GM18868 (cell line): ENCODE measurements around the gene CHP1.
"Not testable (repeated sequence)": the region's sequence is repeated elsewhere in the genome, so short reads cannot be mapped to it uniquely, and the experiment has no call there.

Source experiments
- ATAC-seq: cut with Tn5 transposase; IDR thresholded peaks from one replicate; pipeline ENCODE4 v1.9.1; 2021; ENCODE audit warnings: mild to moderate bottlenecking, moderate library complexity; ENCODE audit not compliant: unreplicated experiment

CHP1 gene

GRCh38 chr15:41230650-41231421 lies at the start of gene CHP1, which contains the start of gene EXD1:
Gene CHP1 (plus strand): TSS chr15:41231268. CDS start chr15:41231383, 115 bp downstream.
Gene EXD1 (minus strand): TSS chr15:41230757. CDS start chr15:41226575, 4,182 bp downstream.
- peak; percentile 93 for ATAC-seq

GRCh38 chr15:41182266-41182665 lies 48.8 kb upstream of the CHP1 start:
- ATAC-seq: no peak

- no peak for ATAC-seq
Observed at GRCh38 chr15:41183581-41183980, 47.5 kb upstream of the CHP1 start.

GRCh38 chr15:41194444-41194843 lies 36.6 kb upstream of the CHP1 start:
- ATAC-seq: no peak

GRCh38 chr15:41199470-41199869 lies 31.6 kb upstream of the CHP1 start:
- ATAC-seq: no peak

- no peak for ATAC-seq
Observed at GRCh38 chr15:41203395-41203794, 27.7 kb upstream of the CHP1 start.

- no peak for ATAC-seq
Observed at GRCh38 chr15:41205315-41205714, 25.8 kb upstream of the CHP1 start.

- ATAC-seq: no peak
Observed at GRCh38 chr15:41207687-41208448, 23.2 kb upstream of the CHP1 start.

GRCh38 chr15:41215708-41216107 lies 15.4 kb upstream of the CHP1 start:
- ATAC-seq: no peak

GRCh38 chr15:41218851-41219250 lies 12.2 kb upstream of the CHP1 start:
- ATAC-seq: no peak

- no peak for ATAC-seq
Observed at GRCh38 chr15:41219381-41219780, 11.7 kb upstream of the CHP1 start.

- ATAC-seq: no peak
Observed at GRCh38 chr15:41230345-41230649, 771 bp upstream of the CHP1 start.

- peak; percentile 44 for ATAC-seq
Observed at GRCh38 chr15:41231422-41232226, 556 bp downstream of the CHP1 start.

- no peak for ATAC-seq
Observed at GRCh38 chr15:41233367-41233771, 2.3 kb downstream of the CHP1 start.

GRCh38 chr15:41235228-41235627 lies 4.2 kb downstream of the CHP1 start:
- ATAC-seq: not testable (repeated sequence)

- ATAC-seq: no peak
Observed at GRCh38 chr15:41235929-41236328, 4.9 kb downstream of the CHP1 start.

GRCh38 chr15:41238100-41238499 lies 7.0 kb downstream of the CHP1 start:
- ATAC-seq: no peak

GRCh38 chr15:41241221-41241964 lies 10.3 kb downstream of the CHP1 start:
- no peak for ATAC-seq

- not testable (repeated sequence) for ATAC-seq
Observed at GRCh38 chr15:41250745-41251144, 19.7 kb downstream of the CHP1 start.

- no peak for ATAC-seq
Observed at GRCh38 chr15:41251411-41251810, 20.3 kb downstream of the CHP1 start.

GRCh38 chr15:41254560-41254959 lies 23.5 kb downstream of the CHP1 start:
- no peak for ATAC-seq
